OCI-LY7 (cell line): ENCODE results near the gene KANSL1.

Source experiments
- EZH2phosphoT487 ChIP-seq: fragments of 200-600 bp; sonication (generic); IDR thresholded peaks from 2 replicates; pipeline ENCODE4 v1.6.1; 2018; ENCODE audit warnings: low read depth, borderline replicate concordance, mild to moderate bottlenecking, mixed run types, antibody characterized with exemption, low read length, moderate library complexity, mixed read lengths
- TF ChIP-seq, protein P1 (sequence below): fragments of 200-600 bp; sonication (generic); conservative IDR thresholded peaks from 2 replicates; pipeline ENCODE4 v1.5.1; 2014; ENCODE audit warnings: mild to moderate bottlenecking, antibody characterized with exemption, low read length, moderate library complexity, mixed read lengths

DNA sequence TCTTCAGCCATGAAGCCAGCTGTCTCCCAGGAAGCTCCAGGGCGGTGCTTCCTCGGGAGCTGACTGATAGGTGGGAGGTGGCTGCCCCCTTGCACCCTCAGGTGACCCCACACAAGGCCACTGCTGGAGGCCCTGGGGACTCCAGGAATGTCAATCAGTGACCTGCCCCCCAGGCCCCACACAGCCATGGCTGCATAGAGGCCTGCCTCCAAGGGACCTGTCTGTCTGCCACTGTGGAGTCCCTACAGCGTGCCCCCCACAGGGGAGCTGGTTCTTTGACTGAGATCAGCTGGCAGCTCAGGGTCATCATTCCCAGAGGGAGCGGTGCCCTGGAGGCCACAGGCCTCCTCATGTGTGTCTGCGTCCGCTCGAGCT, 180.1 kb downstream of the KANSL1 start:
- TF ChIP-seq, protein P1, sequence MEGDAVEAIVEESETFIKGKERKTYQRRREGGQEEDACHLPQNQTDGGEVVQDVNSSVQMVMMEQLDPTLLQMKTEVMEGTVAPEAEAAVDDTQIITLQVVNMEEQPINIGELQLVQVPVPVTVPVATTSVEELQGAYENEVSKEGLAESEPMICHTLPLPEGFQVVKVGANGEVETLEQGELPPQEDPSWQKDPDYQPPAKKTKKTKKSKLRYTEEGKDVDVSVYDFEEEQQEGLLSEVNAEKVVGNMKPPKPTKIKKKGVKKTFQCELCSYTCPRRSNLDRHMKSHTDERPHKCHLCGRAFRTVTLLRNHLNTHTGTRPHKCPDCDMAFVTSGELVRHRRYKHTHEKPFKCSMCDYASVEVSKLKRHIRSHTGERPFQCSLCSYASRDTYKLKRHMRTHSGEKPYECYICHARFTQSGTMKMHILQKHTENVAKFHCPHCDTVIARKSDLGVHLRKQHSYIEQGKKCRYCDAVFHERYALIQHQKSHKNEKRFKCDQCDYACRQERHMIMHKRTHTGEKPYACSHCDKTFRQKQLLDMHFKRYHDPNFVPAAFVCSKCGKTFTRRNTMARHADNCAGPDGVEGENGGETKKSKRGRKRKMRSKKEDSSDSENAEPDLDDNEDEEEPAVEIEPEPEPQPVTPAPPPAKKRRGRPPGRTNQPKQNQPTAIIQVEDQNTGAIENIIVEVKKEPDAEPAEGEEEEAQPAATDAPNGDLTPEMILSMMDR, result no peak
- no peak for TF ChIP-seq EZH2phosphoT487
